Thoracic aorta (tissue), 2 donors: ENCODE data around the gene NDRG2. TPM values are rescaled to one million over a fixed set of nuclear protein-coding genes. Genes with fewer than 3 reads are reported as not detected.
A peak's percentile ranks its signal among the peaks of the same experiment; 100 is the strongest.

Experiments
- ATAC-seq: fragments of 150-250 bp; one replicate; pipeline ENCODE4 v1.8.0; 2017; ENCODE audit warnings: low read depth; ENCODE audit not compliant: insufficient number of reproducible peaks, low FRiP score
- DNase-seq: peaks from one replicate; pipeline ENCODE4 v3.0.0-alpha.2; 2020; ENCODE audit warnings: low spot score
- H3K27ac ChIP-seq, 2 donors: fragments of 200-600 bp; sonication (generic); 1 replicate in 1 of 2; 2 replicates in 1 of 2; pipeline ENCODE4 v1.5.1; 2016; ENCODE audit warnings: mild to moderate bottlenecking in 2 of 2, moderate library complexity in 2 of 2
- H3K27me3 ChIP-seq: fragments of 200-600 bp; sonication (generic); replicated peaks from 2 replicates; pipeline ENCODE4 v1.6.0; 2016; ENCODE audit warnings: mild to moderate bottlenecking; ENCODE audit not compliant: insufficient read depth
- H3K36me3 ChIP-seq: fragments of 200-600 bp; sonication (generic); one replicate; pipeline ENCODE4 v1.5.1; 2016
- H3K4me1 ChIP-seq, 2 donors: fragments of 200-600 bp; sonication (generic); 1 replicate in 1 of 2; 2 replicates in 1 of 2; pipeline versions ENCODE4 v1.5.1 to v1.6.0; 2016; ENCODE audit warnings: low read depth in 2 of 2, mild to moderate bottlenecking in 1 of 2; ENCODE audit not compliant: control insufficient read depth in 1 of 2
- H3K4me3 ChIP-seq: fragments of 200-600 bp; sonication (generic); 2 replicates; pipeline ENCODE4 v1.5.1; 2016; ENCODE audit warnings: mild to moderate bottlenecking
- H3K9me3 ChIP-seq: fragments of 200-600 bp; sonication (generic); 2 replicates; pipeline ENCODE4 v1.5.1; 2016
- CTCF ChIP-seq: fragments of 200-600 bp; sonication (generic); IDR thresholded peaks from one replicate; pipeline ENCODE4 v1.5.1; 2019; ENCODE audit warnings: antibody characterized with exemption
- total RNA-seq, 2 donors: library from RNA; depleted of rRNA; stranded (reverse); fragments of >200 nt; gene quantifications; one replicate each; pipeline versions ENCODE4 v1.1.0 to v1.2.3, GENCODE V29; 2016

NDRG2 gene
- total RNA-seq, 2 donors from 2014 or later, result 139 TPM

- H3K36me3 ChIP-seq, result no peaks in the 10 kb centered on the region
- H3K27me3 ChIP-seq, result no peaks in the 10 kb centered on the region
- no peak for ATAC-seq
- no peaks in the 10 kb centered on the region for H3K9me3 ChIP-seq
- no peak overlapping the region for H3K4me3 ChIP-seq
- DNase-seq, result no peak
- peaks cover 11 to 39% of the 10 kb centered on the region in 2 donors for H3K4me1 ChIP-seq
- no peak for TF ChIP-seq CTCF
- peak overlapping the region; percentile 89 to 94 for H3K27ac ChIP-seq
Observed at GRCh38 chr14:21026988-21027315, 2.1 kb upstream of the NDRG2 start.

- Histone ChIP-seq H3K4me1 (peaks cover 11 to 39% of the 10 kb centered on the region in 2 donors), H3K4me3 (peak overlapping the region; percentile 99), H3K27me3 (no peaks in the 10 kb centered on the region), H3K27ac (peak overlapping the region; percentile 89 to 94), H3K36me3 (peaks cover 4% of the 10 kb centered on the region), H3K9me3 (no peaks in the 10 kb centered on the region)
- DNase-seq (no peak), ATAC-seq (no peak)
- no peak for TF ChIP-seq CTCF
Observed at GRCh38 chr14:21026274-21026987, 1.6 kb upstream of the NDRG2 start.

GRCh38 chr14:21025371-21026273, 761 bp upstream of the NDRG2 start:
- H3K4me1 ChIP-seq, result peaks cover 11 to 39% of the 10 kb centered on the region in 2 donors
- peak overlapping the region; percentile 99 for H3K4me3 ChIP-seq
- peaks cover 12% of the 10 kb centered on the region for H3K36me3 ChIP-seq
- DNase-seq, result no peak
- no peaks in the 10 kb centered on the region for H3K9me3 ChIP-seq
- H3K27ac ChIP-seq, result peak overlapping the region; percentile 89 to 94
- ATAC-seq, result peak; percentile 64
- no peaks in the 10 kb centered on the region for H3K27me3 ChIP-seq
- no peak for TF ChIP-seq CTCF

- H3K36me3 ChIP-seq, result peaks cover 23% of the 10 kb centered on the region
- H3K4me1 ChIP-seq, result peaks cover 11 to 39% of the 10 kb centered on the region in 2 donors
- no peak for TF ChIP-seq CTCF
- DNase-seq, result no peak
- H3K27me3 ChIP-seq, result no peaks in the 10 kb centered on the region
- peak overlapping the region; percentile 99 for H3K4me3 ChIP-seq
- H3K27ac ChIP-seq, result peak overlapping the region; percentile 89 to 94
- H3K9me3 ChIP-seq, result no peaks in the 10 kb centered on the region
- ATAC-seq, result no peak
Observed at GRCh38 chr14:21023817-21024584, 860 bp downstream of the NDRG2 start.
